Astrocyte (in vitro differentiated cells and primary cell): Measurements from ENCODE around the gene ASPSCR1. TPM values are rescaled to one million over a fixed set of nuclear protein-coding genes. Genes with fewer than 3 reads are reported as not detected.

Source experiments
- DNase-seq: peaks from one replicate; pipeline ENCODE4 v3.0.0-alpha.2; 2010; ENCODE audit warnings: low read depth
- FAIRE-seq: peaks from 2 replicates; lab custom pipeline; 2011; peaks lifted over from hg19 to GRCh38; lab: Jason Lieb, UNC
- H2AFZ ChIP-seq: 2 replicates; pipeline ENCODE4 v1.6.0; 2012; ENCODE audit warnings: low read depth, low read length, inconsistent platforms
- H3K27ac ChIP-seq: 2 replicates; pipeline ENCODE4 v1.5.1; 2011; ENCODE audit warnings: low read depth, low read length, inconsistent platforms
- H3K27me3 ChIP-seq: 2 replicates; pipeline ENCODE4 v1.6.0; 2011; ENCODE audit warnings: low read length, inconsistent platforms; ENCODE audit not compliant: insufficient read depth
- H3K36me3 ChIP-seq: 2 replicates; pipeline ENCODE4 v1.5.1; 2011; ENCODE audit warnings: low read length, inconsistent platforms; ENCODE audit not compliant: insufficient read depth
- H3K4me1 ChIP-seq: 2 replicates; pipeline ENCODE4 v1.5.1; 2011; ENCODE audit warnings: low read length, inconsistent platforms; ENCODE audit not compliant: insufficient read depth
- H3K4me2 ChIP-seq: 2 replicates; pipeline ENCODE4 v1.6.0; 2012; ENCODE audit warnings: low read length, inconsistent platforms
- H3K4me3 ChIP-seq: 2 replicates; pipeline ENCODE4 v1.5.1; 2011; ENCODE audit warnings: low read depth, mild to moderate bottlenecking, low read length, inconsistent platforms; ENCODE audit not compliant: insufficient read depth
- H3K79me2 ChIP-seq: 2 replicates; pipeline ENCODE4 v1.6.0; 2012; ENCODE audit warnings: mild to moderate bottlenecking, low read length, inconsistent platforms; ENCODE audit not compliant: insufficient read depth
- H3K9ac ChIP-seq: 2 replicates; pipeline ENCODE4 v1.6.0; 2012; ENCODE audit warnings: mild to moderate bottlenecking, low read length, inconsistent platforms
- H3K9me3 ChIP-seq: 2 replicates; pipeline ENCODE4 v1.5.1; 2012; ENCODE audit warnings: low read depth, mild to moderate bottlenecking, low read length, inconsistent platforms; ENCODE audit not compliant: insufficient read depth
- H4K20me1 ChIP-seq: 2 replicates; pipeline ENCODE4 v1.6.0; 2012; ENCODE audit warnings: low read length, inconsistent platforms; ENCODE audit not compliant: insufficient read depth
- H3K27ac Mint-ChIP-seq: one replicate; pipeline ENCODE4 v1.8.0; 2021; ENCODE audit warnings: mild to moderate bottlenecking, mixed read lengths; ENCODE audit not compliant: unreplicated experiment
- H3K27me3 Mint-ChIP-seq: one replicate; pipeline ENCODE4 v1.8.0; 2021; ENCODE audit warnings: low read depth, mixed read lengths; ENCODE audit not compliant: unreplicated experiment
- H3K36me3 Mint-ChIP-seq: one replicate; pipeline ENCODE4 v1.8.0; 2021; ENCODE audit warnings: low read depth, mixed read lengths; ENCODE audit not compliant: unreplicated experiment
- H3K4me1 Mint-ChIP-seq: one replicate; pipeline ENCODE4 v1.8.0; 2021; ENCODE audit warnings: low read depth, mixed read lengths; ENCODE audit not compliant: unreplicated experiment
- H3K4me3 Mint-ChIP-seq: one replicate; pipeline ENCODE4 v1.8.0; 2021; ENCODE audit warnings: mild to moderate bottlenecking, moderate library complexity, mixed read lengths; ENCODE audit not compliant: unreplicated experiment
- H3K9me3 Mint-ChIP-seq: one replicate; pipeline ENCODE4 v1.8.0; 2021; ENCODE audit warnings: mild to moderate bottlenecking, mixed read lengths; ENCODE audit not compliant: unreplicated experiment
- CTCF ChIP-seq: IDR thresholded peaks from 2 replicates; pipeline ENCODE4 v1.5.1; 2011; ENCODE audit warnings: low read depth, mild to moderate bottlenecking, inconsistent platforms, low read length, moderate library complexity; ENCODE audit not compliant: insufficient read depth
- EZH2 ChIP-seq: IDR thresholded peaks from 2 replicates; pipeline ENCODE4 v1.6.1; 2012; ENCODE audit warnings: mild to moderate bottlenecking, low read length, inconsistent platforms; ENCODE audit not compliant: insufficient read depth
- total RNA-seq: library from RNA; stranded (reverse); gene quantifications from 2 replicates; pipeline ENCODE4 v1.2.1, GENCODE V29; 2021

The ASPSCR1 gene
- total RNA-seq, 1 donor from 2014 or later, result 25.5 TPM

DNA sequence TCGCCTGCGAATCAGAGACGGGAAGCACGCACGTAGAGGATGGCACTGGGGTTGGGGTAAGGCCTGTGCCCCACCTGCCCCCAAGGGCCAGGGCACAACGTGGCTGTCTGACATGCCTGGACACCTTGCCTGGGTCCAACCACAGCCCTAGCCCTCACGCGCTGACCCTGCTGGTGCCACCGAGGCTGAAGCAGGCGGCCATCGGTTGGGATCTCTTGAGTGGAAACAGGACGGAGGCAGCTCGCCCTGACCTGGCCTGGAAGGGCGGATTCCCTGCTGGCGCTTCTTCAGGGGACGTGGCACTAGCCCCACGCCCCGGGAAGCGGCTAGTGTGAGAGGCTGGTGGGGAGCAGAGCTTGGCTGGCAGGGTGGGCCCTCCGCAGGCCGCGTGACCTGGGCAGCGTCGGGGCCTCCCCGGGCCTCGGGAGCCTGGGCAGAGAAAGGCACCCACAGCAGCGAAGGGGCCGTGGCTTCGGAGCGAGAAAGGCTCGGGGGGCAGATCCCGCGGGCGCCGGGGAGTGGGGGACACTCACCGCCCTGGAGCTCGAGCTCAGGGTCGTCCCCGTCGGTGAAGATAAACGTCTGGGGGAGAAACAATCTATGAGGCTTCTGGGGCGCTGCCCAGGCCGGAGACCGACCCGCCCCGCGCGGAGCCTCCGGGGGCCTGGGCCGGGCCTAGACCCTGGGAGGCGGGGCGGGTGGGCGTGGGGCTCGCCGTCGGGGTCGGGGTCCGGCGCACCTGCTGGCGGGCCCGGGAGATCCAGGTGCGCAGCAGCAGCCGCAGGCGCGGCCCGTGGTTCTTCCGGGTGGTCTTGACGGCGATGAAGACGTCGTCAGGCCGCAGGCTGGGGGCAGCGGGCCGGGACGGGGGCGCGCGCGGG is 73.6 kb downstream of the ASPSCR1 start:
- no peak overlapping the region for H3K27ac ChIP-seq
- no peaks in the 10 kb centered on the region for H3K9me3 Mint-ChIP-seq
- H3K4me2 ChIP-seq, result peak overlapping the region; percentile 99
- H3K36me3 Mint-ChIP-seq, result peaks cover 10% of the 10 kb centered on the region
- DNase-seq, result no peak
- H3K4me3 ChIP-seq, result peak overlapping the region; percentile 62
- peaks cover 20% of the 10 kb centered on the region for H4K20me1 ChIP-seq
- H3K4me1 ChIP-seq, result peaks cover 17% of the 10 kb centered on the region
- TF ChIP-seq CTCF, result no peak
- no peak for TF ChIP-seq EZH2
- peak overlapping the region; percentile 47 for H3K27ac Mint-ChIP-seq
- peaks cover 43% of the 10 kb centered on the region for H3K79me2 ChIP-seq
- no peaks in the 10 kb centered on the region for H3K27me3 Mint-ChIP-seq
- peak overlapping the region; percentile 88 for H3K4me3 Mint-ChIP-seq
- peaks cover 5% of the 10 kb centered on the region for H3K4me1 Mint-ChIP-seq
- no peaks in the 10 kb centered on the region for H3K9me3 ChIP-seq
- peak overlapping the region; percentile 56 for H2AFZ ChIP-seq
- peak overlapping the region; percentile 89 for H3K9ac ChIP-seq
- no peaks in the 10 kb centered on the region for H3K36me3 ChIP-seq
- H3K27me3 ChIP-seq, result no peaks in the 10 kb centered on the region
- FAIRE-seq, result no peak

- H3K4me3 ChIP-seq, result peak within 1 kb of the TSS; percentile 81
- no peaks in the 10 kb centered on the region for H3K27me3 ChIP-seq
- no peaks in the 10 kb centered on the region for H3K36me3 ChIP-seq
- peak within 1 kb of the TSS; percentile 19 for H3K27ac ChIP-seq
- peaks cover 25% of the 10 kb centered on the region for H4K20me1 ChIP-seq
- peak within 1 kb of the TSS; percentile 99 for H3K4me2 ChIP-seq
- peak within 1 kb of the TSS; percentile 56 for H2AFZ ChIP-seq
- FAIRE-seq, result no peak
- H3K27me3 Mint-ChIP-seq, result no peaks in the 10 kb centered on the region
- DNase-seq, result peak; percentile 22
- H3K27ac Mint-ChIP-seq, result peak within 1 kb of the TSS; percentile 84
- TF ChIP-seq EZH2, result no peak
- TF ChIP-seq CTCF, result no peak
- H3K4me1 ChIP-seq, result peaks cover 17% of the 10 kb centered on the region
- H3K9me3 Mint-ChIP-seq, result no peaks in the 10 kb centered on the region
- H3K9ac ChIP-seq, result peak within 1 kb of the TSS; percentile 89
- H3K79me2 ChIP-seq, result peaks cover 43% of the 10 kb centered on the region
- H3K9me3 ChIP-seq, result no peaks in the 10 kb centered on the region
- H3K4me3 Mint-ChIP-seq, result peak within 1 kb of the TSS; percentile 89
- H3K4me1 Mint-ChIP-seq, result peaks cover 5% of the 10 kb centered on the region
- H3K36me3 Mint-ChIP-seq, result peaks cover 6% of the 10 kb centered on the region
These were observed 74.6 kb downstream of the ASPSCR1 start, which contains the start of the genes GPS1 and RFNG for GRCh38 chr17:82051776-82052637. Gene GPS1 (plus strand): TSS chr17:82051898. CDS start chr17:82051932, 34 bp downstream. Gene RFNG (minus strand): TSS chr17:82051811. CDS start chr17:82051766, 45 bp downstream.
